Fibroblast of the aortic adventitia (primary cell): ENCODE data around the gene TMEM163. TPM values are rescaled to one million over a fixed set of nuclear protein-coding genes. Genes with fewer than 3 reads are reported as not detected.

Experiments
- DNase-seq: peaks from one replicate; pipeline ENCODE4 v3.0.0-alpha.2; 2010; ENCODE audit warnings: low read depth
- H3K4me3 ChIP-seq: 2 replicates; pipeline ENCODE4 v1.5.1; 2011; ENCODE audit warnings: low read depth, mild to moderate bottlenecking, control low read depth, low read length, moderate library complexity
- CTCF ChIP-seq: IDR thresholded peaks from 2 replicates; pipeline ENCODE4 v1.5.1; 2011; ENCODE audit warnings: mild to moderate bottlenecking, low read length, control low read depth, inconsistent platforms; ENCODE audit not compliant: insufficient read depth
- total RNA-seq: library from RNA; depleted of rRNA; stranded (reverse); fragments of >200 nt; gene quantifications from 2 replicates; pipeline ENCODE4 v1.2.3, GENCODE V29; 2012; ENCODE audit warnings: low replicate concordance

The TMEM163 gene
- total RNA-seq, 1 donor: not detected

- no peak for DNase-seq
- no peak for TF ChIP-seq CTCF
- no peak overlapping the region for H3K4me3 ChIP-seq
Observed at GRCh38 chr2:134553657-134554056, 165.1 kb downstream of the TMEM163 start.

- no peak for TF ChIP-seq CTCF
- no peak for DNase-seq
- no peak overlapping the region for H3K4me3 ChIP-seq
Observed at GRCh38 chr2:134550566-134551164, 168.1 kb downstream of the TMEM163 start.

- H3K4me3 ChIP-seq: no peak overlapping the region
- TF ChIP-seq CTCF: no peak
- peak; percentile 69 for DNase-seq
Observed at GRCh38 chr2:134549104-134549503, 169.7 kb downstream of the TMEM163 start.

- H3K4me3 ChIP-seq: no peak overlapping the region
- TF ChIP-seq CTCF: no peak
- no peak for DNase-seq
Observed at GRCh38 chr2:134540990-134541389, 177.8 kb downstream of the TMEM163 start.

- no peak for TF ChIP-seq CTCF
- DNase-seq: no peak
Observed at GRCh38 chr2:134539981-134540380, 178.8 kb downstream of the TMEM163 start.

GRCh38 chr2:134537702-134538101, 181.1 kb downstream of the TMEM163 start:
- no peak for TF ChIP-seq CTCF
- no peak overlapping the region for H3K4me3 ChIP-seq
- DNase-seq: no peak

More at GRCh38 chr2:134539981-134540380, 178.8 kb downstream of the TMEM163 start:
- no peak overlapping the region for H3K4me3 ChIP-seq

- no peak for TF ChIP-seq CTCF
- H3K4me3 ChIP-seq: no peak overlapping the region
- DNase-seq: no peak
Observed at GRCh38 chr2:134537121-134537520, 181.7 kb downstream of the TMEM163 start.
